Activated CD4-positive, alpha-beta memory T cell treated with anti-CD3 and anti-CD28 coated beads, Interleukin-2, amount 10 ng/mL, durations not matched to agents 7 days and 5 days (primary cell): ENCODE results near the gene KRT9. TPM values are rescaled to one million over a fixed set of nuclear protein-coding genes. Genes with fewer than 3 reads are reported as not detected.

Experiments
- CTCF ChIA-PET: fragments of 350-600 bp; sonication (Branson Sonifier 250); formaldehyde crosslinking; loops from one replicate; lab custom pipeline; 2021; ENCODE audit warnings: antibody characterized with exemption, inconsistent platforms; lab: Charles Lee
- POLR2A ChIA-PET: fragments of 350-600 bp; sonication (Branson Sonifier 250); formaldehyde crosslinking; loops from one replicate; lab custom pipeline; 2021; ENCODE audit warnings: antibody characterized with exemption; lab: Charles Lee
- DNase-seq: peaks from one replicate; pipeline ENCODE4 v3.0.0-alpha.2; 2020
- H3K27ac Mint-ChIP-seq: one replicate; pipeline ENCODE4 v1.8.0; 2021; ENCODE audit warnings: mild to moderate bottlenecking, mixed read lengths
- H3K27me3 Mint-ChIP-seq: one replicate; pipeline ENCODE4 v1.8.0; 2021; ENCODE audit warnings: mixed read lengths
- H3K36me3 Mint-ChIP-seq: one replicate; pipeline ENCODE4 v1.8.0; 2021; ENCODE audit warnings: low read depth, mixed read lengths
- H3K4me1 Mint-ChIP-seq: one replicate; pipeline ENCODE4 v1.8.0; 2021; ENCODE audit warnings: mixed read lengths
- H3K4me3 Mint-ChIP-seq: one replicate; pipeline ENCODE4 v1.8.0; 2021; ENCODE audit warnings: mild to moderate bottlenecking, mixed read lengths
- H3K9me3 Mint-ChIP-seq: one replicate; pipeline ENCODE4 v1.8.0; 2021; ENCODE audit warnings: mixed read lengths
- total RNA-seq, 2 experiments: library from RNA; stranded (reverse); gene quantifications; one replicate each; pipeline ENCODE4 v1.2.3, GENCODE V29; 2021

Gene KRT9
- total RNA-seq, 2 experiments from 2014 or later, result not detected

DNA sequence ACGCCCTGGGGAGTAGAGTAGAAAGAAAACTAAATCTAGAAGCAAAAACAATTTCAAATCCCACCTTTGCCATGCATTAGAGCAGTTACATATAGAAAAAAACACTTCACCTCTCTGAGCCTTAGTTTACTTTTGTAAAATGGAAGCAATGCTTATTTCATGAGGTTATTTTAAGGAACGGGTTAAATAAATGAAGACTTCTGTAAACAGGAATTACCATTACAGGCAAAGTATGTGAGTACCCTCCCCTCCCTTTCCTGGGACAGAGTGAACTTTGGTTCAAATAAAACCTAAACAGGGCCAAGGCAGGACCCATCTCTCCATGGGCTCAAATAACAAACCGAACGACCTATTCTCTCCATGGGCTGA lies 48.6 kb downstream of the KRT9 start:
- peaks cover 1% of the 10 kb centered on the region for H3K4me1 Mint-ChIP-seq
- no peaks in the 10 kb centered on the region for H3K9me3 Mint-ChIP-seq
- H3K27me3 Mint-ChIP-seq, result peaks cover 16% of the 10 kb centered on the region
- no peak overlapping the region for H3K4me3 Mint-ChIP-seq
- no peak overlapping the region for H3K27ac Mint-ChIP-seq
- ChIA-PET POLR2A (no interaction called here), CTCF (no interaction called here)
- no peak for DNase-seq
- no peaks in the 10 kb centered on the region for H3K36me3 Mint-ChIP-seq

DNA sequence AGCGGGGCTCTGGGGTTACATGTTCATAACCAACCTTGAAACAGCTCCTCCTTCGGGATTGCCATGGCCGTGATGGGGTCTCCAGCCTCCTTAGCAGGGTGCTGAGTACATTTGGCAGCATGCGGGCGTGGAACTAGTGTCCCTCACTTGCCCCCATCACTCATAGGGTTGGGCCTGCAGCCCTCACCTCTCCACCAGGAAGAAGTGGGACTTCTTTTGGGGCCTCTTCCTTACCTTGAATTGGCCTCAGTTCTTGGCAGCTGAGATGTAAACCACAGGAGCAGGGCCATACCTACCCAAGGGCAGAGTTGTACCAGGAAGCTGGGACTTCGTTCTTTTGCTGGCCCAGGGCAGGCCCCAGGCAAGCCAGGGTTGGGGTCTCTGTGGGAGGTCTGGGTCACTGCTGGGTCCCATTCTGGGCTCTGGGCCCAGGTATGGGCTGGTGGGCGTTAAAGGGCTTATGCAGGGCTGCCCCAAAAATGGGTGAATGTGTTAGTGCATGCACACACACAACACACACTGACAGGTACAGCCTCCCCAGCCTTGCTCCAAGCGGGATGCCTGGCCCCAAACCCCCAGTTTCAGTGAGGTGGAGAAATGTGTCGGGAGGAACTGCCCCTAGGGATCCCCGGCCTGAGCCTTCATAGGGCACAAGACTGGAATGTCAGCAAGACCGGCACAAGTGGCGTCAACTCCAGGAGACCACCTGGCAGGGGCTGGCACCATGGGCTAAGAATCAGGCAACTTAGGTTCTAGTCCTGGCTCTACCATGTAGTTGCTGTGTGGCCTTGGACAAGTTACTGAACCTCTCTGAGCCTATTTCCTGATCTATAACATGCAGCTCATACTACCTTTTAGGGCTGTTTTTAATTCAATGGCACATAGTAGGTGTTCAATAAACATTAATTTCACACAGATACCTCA lies 49.3 kb downstream of the KRT9 start:
- POLR2A ChIA-PET, result no interaction called here
- peaks cover 1% of the 10 kb centered on the region for H3K4me1 Mint-ChIP-seq
- no peak overlapping the region for H3K27ac Mint-ChIP-seq

DNA sequence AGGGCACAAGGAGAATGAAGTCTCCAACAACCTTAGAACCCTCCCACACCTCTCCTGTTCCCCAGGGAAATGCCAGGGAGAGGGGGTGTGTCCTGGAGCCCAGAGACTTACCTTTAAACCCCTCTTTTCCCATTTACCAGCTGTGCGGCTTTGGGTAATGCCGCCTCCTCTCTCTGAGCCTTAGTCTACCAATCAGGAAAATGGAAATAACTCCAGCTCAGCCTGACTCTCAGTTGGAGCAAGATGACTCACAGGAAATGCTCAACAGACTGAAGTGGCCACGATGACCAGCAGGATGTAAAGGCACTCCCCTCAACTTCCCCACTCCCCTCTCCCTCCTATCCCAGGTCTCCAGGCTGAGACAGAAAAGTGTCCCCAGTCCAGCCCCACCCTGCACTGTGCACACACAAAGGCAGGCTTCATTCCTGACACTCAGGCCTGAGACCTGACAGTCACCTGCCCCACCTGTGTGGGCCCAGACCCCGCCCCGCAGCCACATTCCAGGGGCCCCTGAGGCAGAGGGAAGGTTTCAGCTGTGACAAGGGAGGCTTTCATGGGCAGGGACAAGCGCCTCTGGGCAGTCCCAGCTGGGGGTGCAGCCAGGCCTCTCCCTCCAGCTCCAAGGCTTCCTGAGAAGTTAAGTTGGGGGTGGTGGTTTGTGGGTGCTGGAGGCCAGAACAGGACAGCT lies 50.1 kb downstream of the KRT9 start:
- H3K36me3 Mint-ChIP-seq, result no peaks in the 10 kb centered on the region
- peaks cover 6% of the 10 kb centered on the region for H3K27me3 Mint-ChIP-seq
- no peaks in the 10 kb centered on the region for H3K9me3 Mint-ChIP-seq
- DNase-seq, result no peak
- POLR2A ChIA-PET, result no interaction called here
- no peak overlapping the region for H3K4me3 Mint-ChIP-seq
- CTCF ChIA-PET, result no interaction called here
- H3K4me1 Mint-ChIP-seq, result no peaks in the 10 kb centered on the region
- H3K27ac Mint-ChIP-seq, result no peak overlapping the region

More for the DNA sequence above, 49.3 kb downstream of the KRT9 start:
- DNase-seq, result no peak
- peaks cover 14% of the 10 kb centered on the region for H3K27me3 Mint-ChIP-seq
- no peak overlapping the region for H3K4me3 Mint-ChIP-seq
- H3K9me3 Mint-ChIP-seq, result no peaks in the 10 kb centered on the region
- H3K36me3 Mint-ChIP-seq, result no peaks in the 10 kb centered on the region
- CTCF ChIA-PET, result no interaction called here

DNA sequence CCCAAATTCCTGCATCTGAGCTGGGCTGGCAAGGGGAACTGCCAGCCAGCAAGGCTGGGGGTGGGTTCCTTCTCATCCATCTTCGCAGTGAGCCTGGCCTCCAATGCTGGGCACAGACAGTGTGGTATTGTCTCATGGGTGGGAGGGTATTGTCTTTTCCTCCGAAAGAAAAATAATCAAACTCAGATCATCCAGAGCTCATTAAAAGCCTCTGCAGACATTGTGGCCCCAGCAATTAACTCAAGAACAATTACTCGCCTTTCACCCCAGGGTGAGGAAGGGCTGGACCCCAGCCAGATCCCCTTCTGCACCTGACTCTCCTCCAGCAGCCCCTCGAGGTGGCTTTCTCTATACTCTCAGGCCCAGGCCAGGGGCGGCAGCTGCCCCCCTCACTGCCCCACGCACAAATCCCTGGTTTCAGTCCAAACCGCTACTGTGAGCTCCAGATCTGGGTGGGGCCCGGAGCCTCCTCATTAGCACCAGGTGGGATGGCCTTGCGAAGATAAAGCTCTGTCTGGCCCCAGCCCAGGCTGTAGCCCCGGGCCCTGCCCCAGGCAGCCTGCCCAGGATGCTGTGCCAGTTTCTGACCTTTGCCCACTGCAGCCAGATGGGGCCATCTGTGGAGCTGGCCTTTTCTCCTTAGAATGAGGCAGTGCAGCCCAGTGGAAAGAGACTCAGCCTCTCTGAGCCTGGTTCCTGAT lies 50.9 kb downstream of the KRT9 start:
- Mint-ChIP-seq H3K36me3 (no peaks in the 10 kb centered on the region), H3K27ac (no peak overlapping the region), H3K9me3 (no peaks in the 10 kb centered on the region), H3K4me3 (no peak overlapping the region), H3K4me1 (no peaks in the 10 kb centered on the region), H3K27me3 (peaks cover 5% of the 10 kb centered on the region)
- CTCF ChIA-PET, result no interaction called here
- no peak for DNase-seq
- POLR2A ChIA-PET, result no interaction called here

DNA sequence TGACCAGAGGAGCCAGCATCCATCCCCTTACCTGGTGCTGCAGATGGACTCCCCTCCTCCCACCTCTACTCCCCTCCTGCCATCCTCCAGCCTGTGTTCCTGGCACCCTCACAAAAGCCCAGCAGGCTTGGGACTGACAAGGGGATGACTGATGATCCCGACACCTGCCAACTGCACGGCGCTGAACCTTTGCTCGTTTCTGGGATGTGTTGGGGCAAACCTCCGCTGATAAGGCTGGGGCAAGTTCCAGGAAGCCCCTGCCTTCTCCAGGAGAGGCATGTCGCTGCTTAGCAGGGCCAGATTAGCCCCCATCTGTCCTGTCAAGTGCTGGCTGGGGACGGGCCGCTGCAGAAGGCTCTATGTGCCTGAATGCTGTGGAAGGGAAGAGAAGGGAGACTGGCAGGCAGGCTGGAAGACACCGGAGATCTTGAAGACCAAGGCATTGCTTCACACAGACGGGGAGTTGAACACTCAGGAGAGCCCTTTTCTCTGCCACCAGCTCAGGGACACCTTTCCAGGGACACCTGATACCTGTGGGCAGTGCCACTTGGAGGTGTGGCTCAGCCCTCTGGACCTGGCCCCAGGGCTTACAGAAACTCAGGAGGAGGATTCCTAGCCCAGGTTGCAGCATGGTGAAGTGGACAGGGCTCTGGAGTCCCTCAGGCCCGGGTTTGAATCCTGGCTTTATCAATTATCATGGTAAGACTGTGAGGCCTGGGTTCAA lies 52.2 kb downstream of the KRT9 start:
- Mint-ChIP-seq H3K36me3 (no peaks in the 10 kb centered on the region), H3K4me3 (no peak overlapping the region), H3K4me1 (no peaks in the 10 kb centered on the region), H3K27me3 (no peaks in the 10 kb centered on the region), H3K27ac (no peak overlapping the region), H3K9me3 (no peaks in the 10 kb centered on the region)
- ChIA-PET CTCF (no interaction called here), POLR2A (no interaction called here)
- DNase-seq, result no peak

DNA sequence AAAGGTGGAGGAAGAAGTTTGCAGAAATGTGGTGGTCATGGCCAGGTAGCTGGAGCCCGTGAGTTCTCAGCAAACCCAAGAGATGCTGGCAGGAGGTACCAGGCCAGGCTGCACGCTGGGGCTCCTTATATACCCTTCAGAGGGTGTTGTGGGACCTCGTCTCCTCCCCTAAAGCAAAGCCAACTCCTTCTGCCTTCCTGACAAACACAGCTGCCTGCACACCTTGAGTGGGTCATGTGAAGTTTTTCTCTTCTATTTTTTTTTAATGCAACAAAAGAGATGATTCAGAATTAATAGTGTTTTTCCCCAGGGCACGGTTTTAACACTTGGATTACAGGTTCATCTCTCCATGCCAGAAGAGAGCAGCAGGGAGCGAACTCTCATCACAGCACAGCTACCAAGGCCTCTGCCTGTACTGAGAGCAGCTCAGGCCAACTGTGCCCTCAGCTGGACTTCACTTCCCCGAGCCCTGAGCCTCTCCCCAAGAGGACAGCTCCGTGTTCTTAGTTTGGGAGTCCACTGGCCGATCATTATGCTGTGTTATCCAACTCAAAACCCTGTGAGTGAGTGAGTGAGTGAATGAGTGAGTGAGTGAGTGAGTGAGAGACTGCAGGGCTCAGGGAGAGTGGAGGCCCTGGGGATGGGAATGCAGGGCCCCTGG lies 52.9 kb downstream of the KRT9 start, which contains the start of gene KRT15:
Gene KRT15, minus strand, starts transcription at position 102 of the 661 bp plus-strand sequence. Its CDS starts 63 bp downstream, at position 39.
- Mint-ChIP-seq H3K36me3 (no peaks in the 10 kb centered on the region), H3K9me3 (no peaks in the 10 kb centered on the region), H3K27me3 (no peaks in the 10 kb centered on the region), H3K27ac (no peak within 1 kb of the TSS), H3K4me3 (no peak within 1 kb of the TSS), H3K4me1 (no peaks in the 10 kb centered on the region)
- ChIA-PET POLR2A (no interaction called here), CTCF (no interaction called here)
- no peak for DNase-seq

DNA sequence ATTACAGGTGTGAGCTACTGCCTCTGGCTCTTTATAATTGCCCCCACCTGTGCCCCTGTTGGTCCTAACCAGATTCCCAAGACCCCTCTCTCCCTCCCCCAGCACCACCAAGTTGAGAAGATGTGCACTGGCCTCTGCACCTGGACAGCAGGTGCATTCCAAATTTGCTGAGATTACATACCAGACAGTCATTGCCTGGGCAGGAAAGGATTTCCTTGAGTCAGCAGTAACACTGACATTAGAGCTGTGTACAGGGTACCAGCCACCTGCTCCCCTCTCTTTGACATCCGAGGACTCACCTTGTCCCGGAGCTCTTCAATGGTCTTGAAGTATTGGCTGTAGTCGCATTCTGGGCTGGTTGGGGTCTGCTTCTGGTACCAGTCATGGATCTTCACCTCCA lies 53.8 kb downstream of the KRT9 start:
- Mint-ChIP-seq H3K36me3 (no peaks in the 10 kb centered on the region), H3K9me3 (no peaks in the 10 kb centered on the region), H3K4me3 (no peak overlapping the region), H3K27ac (no peak overlapping the region), H3K27me3 (no peaks in the 10 kb centered on the region), H3K4me1 (no peaks in the 10 kb centered on the region)
- POLR2A ChIA-PET, result no interaction called here
- CTCF ChIA-PET, result no interaction called here
- no peak for DNase-seq

DNA sequence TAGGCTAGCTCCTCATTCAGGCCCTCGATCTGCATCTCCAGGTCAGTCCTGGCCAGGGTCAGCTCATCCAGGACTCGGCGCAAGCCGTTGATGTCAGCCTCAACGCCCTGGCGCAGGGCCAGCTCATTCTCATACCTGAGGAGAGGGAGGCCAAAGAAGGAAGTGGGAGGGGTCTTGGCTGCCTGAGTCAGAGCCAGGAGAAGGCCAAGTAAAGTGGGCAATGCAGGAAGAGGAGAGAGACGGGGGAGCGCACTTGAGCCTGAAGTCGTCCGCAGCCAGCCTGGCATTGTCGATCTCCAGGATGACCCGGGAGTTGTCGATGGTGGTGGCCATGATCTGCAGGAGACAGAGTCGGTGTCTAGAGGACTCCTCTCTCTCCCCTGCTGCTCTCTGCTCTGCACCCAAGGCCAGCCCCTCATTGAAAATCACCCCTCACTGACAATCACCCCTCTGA lies 55.0 kb downstream of the KRT9 start:
- ChIA-PET POLR2A (no interaction called here), CTCF (no interaction called here)
- no peaks in the 10 kb centered on the region for H3K27me3 Mint-ChIP-seq
- no peak overlapping the region for H3K4me3 Mint-ChIP-seq
- no peaks in the 10 kb centered on the region for H3K36me3 Mint-ChIP-seq
- no peaks in the 10 kb centered on the region for H3K4me1 Mint-ChIP-seq
- H3K27ac Mint-ChIP-seq, result no peak overlapping the region
- no peak for DNase-seq
- H3K9me3 Mint-ChIP-seq, result no peaks in the 10 kb centered on the region

DNA sequence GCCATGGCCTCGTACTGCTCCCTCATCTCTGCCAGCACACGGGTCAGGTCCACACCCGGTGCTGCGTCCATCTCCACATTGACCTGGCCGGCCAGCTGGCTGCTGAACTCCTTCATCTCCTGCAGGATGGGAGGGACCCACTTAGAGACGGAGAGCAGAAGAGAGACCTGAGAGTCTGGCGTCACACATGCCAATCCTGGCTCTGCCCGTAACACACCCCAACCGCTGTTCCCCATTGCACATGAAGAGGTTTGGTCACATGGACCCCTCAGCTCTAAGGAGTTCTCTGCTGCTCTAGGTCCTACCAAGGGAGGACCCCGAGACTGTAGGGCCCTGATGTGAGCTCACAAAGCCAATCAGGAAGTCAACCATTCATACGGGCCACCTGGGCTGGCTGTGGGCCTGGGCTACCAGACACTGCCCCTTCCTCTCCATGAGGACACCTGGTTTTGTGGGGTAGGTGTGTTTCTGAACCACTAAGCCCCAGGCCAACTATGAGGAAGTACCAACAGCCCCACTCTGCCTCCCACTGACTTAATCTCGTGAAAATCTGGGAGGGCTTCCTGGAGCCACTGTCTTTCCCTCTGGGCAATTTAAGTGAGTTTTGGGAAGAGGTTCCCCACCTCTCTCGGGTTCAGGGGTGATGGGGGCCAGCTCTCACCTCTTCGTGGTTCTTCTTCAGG lies 55.6 kb downstream of the KRT9 start:
- Mint-ChIP-seq H3K4me1 (no peaks in the 10 kb centered on the region), H3K27ac (no peak overlapping the region), H3K9me3 (no peaks in the 10 kb centered on the region), H3K4me3 (no peak overlapping the region), H3K27me3 (no peaks in the 10 kb centered on the region), H3K36me3 (no peaks in the 10 kb centered on the region)
- CTCF ChIA-PET, result no interaction called here
- no peak for DNase-seq
- POLR2A ChIA-PET, result no interaction called here

Other genes with a start within 250 kb of the KRT9 start
- not detected for gene KRT33A, start 221.2 kb downstream of the KRT9 start, total RNA-seq
- gene KRT33B, start 202.2 kb downstream of the KRT9 start, total RNA-seq, result not detected
- not detected for gene KRT34, start 189.8 kb downstream of the KRT9 start, total RNA-seq
- gene KRT31, start 174.5 kb downstream of the KRT9 start, total RNA-seq, result not detected
- not detected for gene KRT37, start 147.5 kb downstream of the KRT9 start, total RNA-seq
- gene KRT38, start 131.1 kb downstream of the KRT9 start, total RNA-seq, result not detected
- gene KRT32, start 104.7 kb downstream of the KRT9 start, total RNA-seq, result not detected
- not detected for gene KRT35, start 90.9 kb downstream of the KRT9 start, total RNA-seq
- gene KRT36, start 82.1 kb downstream of the KRT9 start, total RNA-seq, result not detected
- gene KRT13, start 66.4 kb downstream of the KRT9 start, total RNA-seq, result not detected
- gene KRT15, start 53.2 kb downstream of the KRT9 start, total RNA-seq, result not detected
- gene KRT19, start 43.8 kb downstream of the KRT9 start, total RNA-seq, result not detected
- gene KRT14, start 14.8 kb upstream of the KRT9 start, total RNA-seq, result not detected
- gene KRT16, start 40.7 kb upstream of the KRT9 start, total RNA-seq, result not detected
- gene KRT17, start 52.5 kb upstream of the KRT9 start, total RNA-seq, result not detected
- gene EIF1, start 116.8 kb upstream of the KRT9 start, total RNA-seq, result 100 to 1,000 TPM; 933 to 950 TPM
- not detected for gene GAST, start 140.3 kb upstream of the KRT9 start, total RNA-seq
- under 1 TPM; 0.05 TPM for gene HAP1, start 162.6 kb upstream of the KRT9 start, total RNA-seq
- under 1 TPM; 0.35 to 0.45 TPM for gene JUP, start 214.7 kb upstream of the KRT9 start, total RNA-seq
- 1 to 10 TPM; 1.8 to 1.9 TPM for gene P3H4, start 239.9 kb upstream of the KRT9 start, total RNA-seq
- not detected for gene FKBP10, start 240.9 kb upstream of the KRT9 start, total RNA-seq